GM13977 (cell line): Measurements from ENCODE around the gene WDR20.

Experiments
- DNase-seq: peaks from one replicate; pipeline ENCODE4 v3.0.0; 2012; ENCODE audit warnings: low spot score
- CTCF ChIP-seq: IDR thresholded peaks from 2 replicates; pipeline ENCODE4 v1.5.1; 2012; ENCODE audit warnings: mild to moderate bottlenecking, control low read depth; ENCODE audit not compliant: insufficient read depth; ENCODE audit errors: extremely low read depth, missing control alignments
- in situ Hi-C: fragments of 300-500 bp; cut with MboI; formaldehyde crosslinking; loops from one replicate; pipeline ENCODE4 v1.12.0; 2022; ENCODE audit warnings: low sequenced_read_pairs, low pct_unique_long_range_greater_than_20kb, mixed read lengths, inconsistent platforms; ENCODE audit not compliant: unreplicated experiment

Gene WDR20

GRCh38 chr14:102154121-102154520 is 14.4 kb downstream of the WDR20 start:
- in situ Hi-C loops: no loop called here
- no peak for TF ChIP-seq CTCF
- DNase-seq: no peak

GRCh38 chr14:102154821-102155549 is 15.3 kb downstream of the WDR20 start:
- no peak for TF ChIP-seq CTCF
- in situ Hi-C loops: no loop called here
- DNase-seq: no peak

DNA sequence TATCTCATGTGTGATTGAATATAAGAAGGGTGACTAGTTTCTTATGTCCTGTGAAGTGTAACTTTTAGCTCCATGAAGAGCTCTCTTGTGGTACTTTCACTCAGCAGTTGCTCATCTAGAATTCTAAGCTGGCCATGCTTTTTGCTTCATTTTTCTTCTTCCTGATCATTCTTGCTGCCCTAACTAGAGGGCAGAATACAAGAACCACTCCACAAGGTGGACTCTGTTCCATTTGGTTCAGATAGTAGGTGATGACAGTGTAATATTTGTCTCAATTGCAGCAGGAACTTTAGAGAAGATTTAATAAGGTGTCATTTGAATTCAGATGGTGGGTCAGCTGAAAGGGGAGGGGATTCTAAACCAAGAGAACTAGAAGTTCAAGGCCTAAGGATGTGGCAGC is 17.6 kb downstream of the WDR20 start:
- in situ Hi-C loops: no loop called here
- no peak for DNase-seq
- no peak for TF ChIP-seq CTCF

DNA sequence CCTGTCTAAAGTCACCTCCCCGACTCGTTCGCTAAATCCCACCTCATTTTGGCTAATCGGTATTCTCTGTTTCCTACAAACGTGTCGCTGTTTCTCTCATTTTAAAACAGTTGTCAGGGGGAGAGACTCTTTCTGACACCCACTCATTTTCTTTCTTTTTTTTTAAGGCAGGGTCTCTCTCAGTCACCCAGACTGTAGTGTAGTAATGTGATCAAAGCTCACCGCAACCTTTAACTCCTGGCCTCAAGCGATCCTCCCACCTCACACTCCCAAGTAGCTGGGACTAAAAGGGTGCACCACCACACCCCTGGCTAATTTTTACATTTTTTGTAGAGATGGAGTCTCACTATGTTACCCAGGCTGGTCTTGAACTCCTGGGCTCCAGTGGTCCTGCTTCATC is 19.1 kb downstream of the WDR20 start:
- DNase-seq: no peak
- TF ChIP-seq CTCF: no peak
- in situ Hi-C loops: no loop called here

- TF ChIP-seq CTCF: no peak
- no peak for DNase-seq
- in situ Hi-C loops: no loop called here
These were observed 20.1 kb downstream of the WDR20 start for GRCh38 chr14:102159841-102160240.

GRCh38 chr14:102162487-102162886 is 22.8 kb downstream of the WDR20 start:
- in situ Hi-C loops: no loop called here
- no peak for TF ChIP-seq CTCF
- no peak for DNase-seq
